Measurements from ENCODE around the gene PKM. TPM values are rescaled to one million over a fixed set of nuclear protein-coding genes. Genes with fewer than 3 reads are reported as not detected.
A peak's percentile ranks its signal among the peaks of the same experiment; 100 is the strongest.

The PKM gene
- total and polyA plus RNA-seq, 12 donors = 396 to 1,308 (median 1,056) TPM

DNA sequence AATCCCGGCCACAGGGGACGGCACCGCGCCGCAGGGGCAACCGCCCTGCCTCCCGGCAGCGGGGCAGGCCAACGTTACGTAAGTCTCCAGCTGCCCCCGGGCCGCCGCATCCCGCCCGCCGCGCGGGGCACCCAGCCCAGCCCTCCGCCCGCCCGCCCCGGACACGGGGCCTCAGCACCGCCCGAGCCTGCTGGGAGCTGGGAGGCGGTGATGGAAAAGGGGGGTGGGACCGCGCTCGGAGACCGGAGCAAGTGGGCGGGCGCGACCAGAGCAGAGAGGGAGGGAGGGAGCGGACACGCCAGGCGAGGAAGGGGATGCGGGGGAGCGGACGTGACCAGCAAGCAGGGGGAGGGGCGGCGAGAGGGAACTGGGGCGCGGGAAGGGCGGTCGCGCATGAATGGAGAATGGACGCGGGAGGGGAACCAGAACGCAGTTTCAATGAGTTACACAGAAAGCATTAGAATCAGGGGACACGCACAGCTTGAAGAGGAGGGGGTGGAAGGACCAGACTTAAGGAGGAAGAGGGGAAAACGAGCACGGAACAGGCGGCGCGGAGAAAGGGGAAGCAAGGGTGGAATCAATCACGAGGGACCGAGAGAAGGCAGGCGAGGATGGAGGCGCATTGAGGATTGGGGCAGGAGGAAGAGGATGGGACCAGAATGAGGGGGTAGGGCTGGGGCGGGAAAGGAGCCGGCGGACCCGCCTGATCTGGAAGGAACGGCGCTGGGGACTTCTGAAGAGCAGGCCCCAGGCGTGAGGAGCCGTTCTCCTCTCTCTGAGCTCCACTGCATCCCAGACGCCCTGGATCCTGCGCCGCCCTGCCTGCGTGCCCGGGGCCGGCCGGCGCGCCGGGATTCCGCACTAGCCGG is 559 bp downstream of the PKM start:
- TF ChIP-seq POLR2A (IDR thresholded peaks at IDR 0.05) = peak; percentile 52 to 82
- TF ChIP-seq, protein P1, sequence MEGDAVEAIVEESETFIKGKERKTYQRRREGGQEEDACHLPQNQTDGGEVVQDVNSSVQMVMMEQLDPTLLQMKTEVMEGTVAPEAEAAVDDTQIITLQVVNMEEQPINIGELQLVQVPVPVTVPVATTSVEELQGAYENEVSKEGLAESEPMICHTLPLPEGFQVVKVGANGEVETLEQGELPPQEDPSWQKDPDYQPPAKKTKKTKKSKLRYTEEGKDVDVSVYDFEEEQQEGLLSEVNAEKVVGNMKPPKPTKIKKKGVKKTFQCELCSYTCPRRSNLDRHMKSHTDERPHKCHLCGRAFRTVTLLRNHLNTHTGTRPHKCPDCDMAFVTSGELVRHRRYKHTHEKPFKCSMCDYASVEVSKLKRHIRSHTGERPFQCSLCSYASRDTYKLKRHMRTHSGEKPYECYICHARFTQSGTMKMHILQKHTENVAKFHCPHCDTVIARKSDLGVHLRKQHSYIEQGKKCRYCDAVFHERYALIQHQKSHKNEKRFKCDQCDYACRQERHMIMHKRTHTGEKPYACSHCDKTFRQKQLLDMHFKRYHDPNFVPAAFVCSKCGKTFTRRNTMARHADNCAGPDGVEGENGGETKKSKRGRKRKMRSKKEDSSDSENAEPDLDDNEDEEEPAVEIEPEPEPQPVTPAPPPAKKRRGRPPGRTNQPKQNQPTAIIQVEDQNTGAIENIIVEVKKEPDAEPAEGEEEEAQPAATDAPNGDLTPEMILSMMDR (IDR thresholded peaks at IDR 0.05) = peak in 1 of 6 experiments; percentile 6
- DNase-seq = peak; percentile 91 to 97 (median 94)
- no peaks in the 10 kb centered on the region for H3K9me3 ChIP-seq (replicated peaks in 1 of 3)
- peak overlapping the region; percentile 90 to 99 (median 94) for H3K27ac ChIP-seq
- peaks cover 43 to 50% of the 10 kb centered on the region in 2 donors for H3K4me1 ChIP-seq (replicated peaks in 1 of 2)
- 0 to 1% (median 1%) methylated on average over 29 to 79 of the region's 79 CpGs for WGBS, 4 donors
- H3K4me3 ChIP-seq = peak overlapping the region; percentile 70 to 90 (median 74)
- H3K27me3 ChIP-seq = no peaks in the 10 kb centered on the region
- H3K36me3 ChIP-seq (replicated peaks in 1 of 2) = no peaks in the 10 kb centered on the region
- intact Hi-C loops (cut with DNase I) = loop anchor here in 1 of 2 donors (5.0 kb wide), 1 partner anchor 33 kb away; the partner anchor contains the start of gene GRAMD2A

DNA sequence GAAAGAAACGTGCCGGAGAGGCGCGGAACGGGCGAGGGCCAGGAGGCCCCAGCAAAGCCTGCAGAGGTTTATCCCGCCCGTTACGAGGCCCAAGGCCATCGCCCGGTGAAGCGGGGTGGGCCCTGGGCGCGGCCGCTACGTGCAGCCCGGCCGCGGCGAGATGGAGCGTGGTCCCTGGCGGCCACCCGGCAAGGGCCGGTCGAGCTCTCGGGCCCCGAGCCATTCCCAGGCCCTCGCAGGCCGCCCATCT is 1.1 kb downstream of the PKM start:
- peak overlapping the region; percentile 70 to 90 (median 74) for H3K4me3 ChIP-seq
- peak in 2 of 7 donors; percentile 52 to 72 for DNase-seq
- intact Hi-C loops (cut with DNase I) = loop anchor here in 1 of 2 donors (5.0 kb wide), 1 partner anchor 33 kb away; the partner anchor contains the start of gene GRAMD2A

DNA sequence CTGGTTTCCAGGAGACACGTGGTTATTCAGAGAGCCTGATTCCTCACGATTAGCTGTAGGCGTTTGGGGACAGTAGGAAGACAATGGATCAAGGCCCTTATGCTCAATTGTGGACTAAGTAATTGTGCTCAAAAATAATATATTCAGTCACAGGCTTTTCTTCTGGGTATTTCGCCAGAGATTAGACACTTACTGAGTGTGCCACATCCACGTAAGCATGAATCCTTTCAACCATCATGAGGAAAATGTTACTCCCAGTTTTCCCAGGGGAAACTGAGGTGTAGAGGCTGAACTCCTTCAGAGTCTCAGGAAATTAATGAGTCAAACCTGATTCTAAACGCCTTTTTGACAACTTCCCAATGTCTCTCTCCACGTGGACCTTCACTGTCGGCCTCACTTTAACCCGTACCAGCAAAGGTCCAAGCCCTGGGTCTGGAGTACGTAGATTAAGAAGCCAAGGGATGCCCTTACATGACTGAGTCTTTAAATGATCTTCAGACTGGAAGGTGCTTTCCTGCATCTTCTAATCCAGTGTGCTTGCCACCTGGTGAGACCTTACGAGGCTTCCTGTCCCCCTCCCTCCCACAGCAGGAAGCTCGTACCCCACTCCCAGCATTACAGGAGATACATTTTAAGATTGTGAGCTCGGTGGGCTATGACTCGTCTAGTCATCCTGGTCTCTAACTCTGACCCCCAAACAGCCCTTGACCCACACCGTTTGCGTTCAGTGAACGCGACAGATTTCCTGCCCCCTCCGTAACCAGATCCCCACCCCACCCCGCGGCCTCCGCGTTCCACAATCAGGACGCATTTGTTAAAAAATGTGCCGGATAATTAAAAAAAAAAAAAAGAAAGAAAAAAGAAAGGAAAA is 1.7 kb downstream of the PKM start:
- Histone ChIP-seq H3K27me3 (no peaks in the 10 kb centered on the region), H3K9me3 (replicated peaks in 1 of 3) (no peaks in the 10 kb centered on the region), H3K4me1 (replicated peaks in 1 of 2) (peaks cover 43 to 50% of the 10 kb centered on the region in 2 donors), H3K27ac (peak overlapping the region; percentile 90 to 99 (median 94)), H3K36me3 (replicated peaks in 1 of 2) (no peaks in the 10 kb centered on the region), H3K4me3 (peak overlapping the region; percentile 70 to 90 (median 74))
- TF ChIP-seq POLR2A (IDR thresholded peaks at IDR 0.05) = no peak
- TF ChIP-seq, protein P1 (IDR thresholded peaks at IDR 0.05) = no peak
- intact Hi-C loops (cut with DNase I) = no loop called here
- WGBS, 4 donors = 5 to 10% (median 8%) methylated on average over 25 of the region's 25 CpGs
- peak in 1 of 7 donors; percentile 60 for DNase-seq

More for the DNA sequence above, 1.1 kb downstream of the PKM start:
- Histone ChIP-seq H3K27me3 (no peaks in the 10 kb centered on the region), H3K9me3 (replicated peaks in 1 of 3) (no peaks in the 10 kb centered on the region), H3K4me1 (replicated peaks in 1 of 2) (peaks cover 43 to 50% of the 10 kb centered on the region in 2 donors), H3K27ac (peak overlapping the region; percentile 90 to 99 (median 94)), H3K36me3 (replicated peaks in 1 of 2) (no peaks in the 10 kb centered on the region)
- TF ChIP-seq POLR2A (IDR thresholded peaks at IDR 0.05) = no peak
- TF ChIP-seq, protein P1 (IDR thresholded peaks at IDR 0.05) = no peak
- 0% methylated on average over 19 to 29 of the region's 29 CpGs for WGBS, 4 donors

DNA sequence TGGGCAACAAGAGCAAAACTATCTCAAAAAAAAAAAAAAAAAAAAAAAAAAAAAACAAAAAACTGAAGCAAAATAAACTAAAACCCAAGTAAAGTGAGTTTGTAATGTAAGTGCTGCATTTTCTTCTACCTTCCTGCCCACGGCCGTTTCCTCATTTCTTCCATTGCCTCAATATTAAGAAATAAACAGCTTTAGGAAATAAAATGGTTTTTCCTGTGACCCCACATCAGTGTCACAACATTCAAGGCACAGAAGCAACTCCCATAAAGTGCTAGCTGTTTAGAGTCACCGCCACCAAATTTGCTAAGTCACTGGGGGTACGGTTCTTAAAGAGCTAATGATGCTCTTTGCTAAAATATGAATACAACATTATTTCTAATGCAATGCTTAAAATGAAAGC is 3.3 kb downstream of the PKM start:
- peak overlapping the region in 1 of 4 donors; percentile 72 for H3K4me3 ChIP-seq
- no peak for DNase-seq
- H3K9me3 ChIP-seq (replicated peaks in 1 of 3) = no peaks in the 10 kb centered on the region
- intact Hi-C loops (cut with DNase I) = no loop called here
- WGBS, 4 donors = 42 to 54% (median 50%) methylated on average over 4 of the region's 4 CpGs
- no peaks in the 10 kb centered on the region for H3K27me3 ChIP-seq
- no peaks in the 10 kb centered on the region for H3K36me3 ChIP-seq (replicated peaks in 1 of 2)
- no peak for TF ChIP-seq POLR2A (IDR thresholded peaks at IDR 0.05)
- TF ChIP-seq, protein P1 (IDR thresholded peaks at IDR 0.05) = no peak
- peak overlapping the region; percentile 33 to 99 (median 92) for H3K27ac ChIP-seq
- peaks cover 46 to 59% of the 10 kb centered on the region in 2 donors for H3K4me1 ChIP-seq (replicated peaks in 1 of 2)

Measured in adrenal gland (tissue), 12 donors.